Activated T-cell treated with anti-CD3 and anti-CD28 coated beads, Interleukin-2, amount 50 U/mL, for 24 hours (primary cell): Measurements from ENCODE around the gene DNAL1.
A peak's percentile ranks its signal among the peaks of the same experiment; 100 is the strongest.

Experiments
- DNase-seq: peaks from one replicate; pipeline ENCODE4 v3.0.0-alpha.2; 2020
- H3K27ac Mint-ChIP-seq: 2 replicates; pipeline ENCODE4 v1.8.0; 2020; ENCODE audit warnings: mild to moderate bottlenecking, mixed read lengths
- H3K27me3 Mint-ChIP-seq: 2 replicates; pipeline ENCODE4 v1.8.0; 2020; ENCODE audit warnings: mixed read lengths
- H3K36me3 Mint-ChIP-seq: 2 replicates; pipeline ENCODE4 v1.8.0; 2020; ENCODE audit warnings: low read depth, mixed read lengths
- H3K4me1 Mint-ChIP-seq: 2 replicates; pipeline ENCODE4 v1.8.0; 2020; ENCODE audit warnings: low read depth, mixed read lengths
- H3K4me3 Mint-ChIP-seq: 2 replicates; pipeline ENCODE4 v1.8.0; 2020; ENCODE audit warnings: mild to moderate bottlenecking, moderate library complexity, mixed read lengths
- H3K9me3 Mint-ChIP-seq: 2 replicates; pipeline ENCODE4 v1.8.0; 2020; ENCODE audit warnings: mixed read lengths

The DNAL1 gene

GRCh38 chr14:73732006-73732405, 87.2 kb downstream of the DNAL1 start:
- H3K9me3 Mint-ChIP-seq, result no peaks in the 10 kb centered on the region
- H3K4me1 Mint-ChIP-seq, result peaks cover 28% of the 10 kb centered on the region
- H3K36me3 Mint-ChIP-seq, result peaks cover 93% of the 10 kb centered on the region
- H3K27ac Mint-ChIP-seq, result peak overlapping the region; percentile 90
- H3K4me3 Mint-ChIP-seq, result no peak overlapping the region
- H3K27me3 Mint-ChIP-seq, result no peaks in the 10 kb centered on the region
- no peak for DNase-seq

- Mint-ChIP-seq H3K27ac (peak overlapping the region; percentile 76), H3K27me3 (no peaks in the 10 kb centered on the region), H3K4me1 (peaks cover 36% of the 10 kb centered on the region), H3K9me3 (no peaks in the 10 kb centered on the region), H3K4me3 (no peak overlapping the region), H3K36me3 (peaks cover 83% of the 10 kb centered on the region)
- DNase-seq, result no peak
Observed at GRCh38 chr14:73736842-73737241, 92.1 kb downstream of the DNAL1 start.

GRCh38 chr14:73738518-73739173, 93.9 kb downstream of the DNAL1 start:
- no peak for DNase-seq
- Mint-ChIP-seq H3K27me3 (no peaks in the 10 kb centered on the region), H3K9me3 (no peaks in the 10 kb centered on the region), H3K4me1 (peaks cover 49% of the 10 kb centered on the region), H3K27ac (peak overlapping the region; percentile 63), H3K4me3 (no peak overlapping the region), H3K36me3 (peaks cover 72% of the 10 kb centered on the region)

- no peaks in the 10 kb centered on the region for H3K9me3 Mint-ChIP-seq
- H3K27me3 Mint-ChIP-seq, result no peaks in the 10 kb centered on the region
- DNase-seq, result no peak
- H3K36me3 Mint-ChIP-seq, result peaks cover 66% of the 10 kb centered on the region
- H3K27ac Mint-ChIP-seq, result peak overlapping the region; percentile 63
- no peak overlapping the region for H3K4me3 Mint-ChIP-seq
- peaks cover 56% of the 10 kb centered on the region for H3K4me1 Mint-ChIP-seq
Observed at GRCh38 chr14:73739174-73739898, 94.5 kb downstream of the DNAL1 start.

GRCh38 chr14:73739899-73740617, 95.3 kb downstream of the DNAL1 start:
- no peak for DNase-seq
- Mint-ChIP-seq H3K9me3 (no peaks in the 10 kb centered on the region), H3K4me1 (peaks cover 59% of the 10 kb centered on the region), H3K36me3 (peaks cover 61% of the 10 kb centered on the region), H3K4me3 (no peak overlapping the region), H3K27ac (peak overlapping the region; percentile 92), H3K27me3 (no peaks in the 10 kb centered on the region)

GRCh38 chr14:73740618-73741326, 96.0 kb downstream of the DNAL1 start:
- DNase-seq, result no peak
- H3K4me1 Mint-ChIP-seq, result peaks cover 66% of the 10 kb centered on the region

GRCh38 chr14:73741386-73741875, 96.6 kb downstream of the DNAL1 start:
- Mint-ChIP-seq H3K4me1 (peaks cover 72% of the 10 kb centered on the region), H3K4me3 (peak overlapping the region; percentile 77), H3K27ac (peak overlapping the region; percentile 92), H3K27me3 (no peaks in the 10 kb centered on the region), H3K36me3 (peaks cover 52% of the 10 kb centered on the region), H3K9me3 (no peaks in the 10 kb centered on the region)
- peak; percentile 79 for DNase-seq

More at GRCh38 chr14:73740618-73741326, 96.0 kb downstream of the DNAL1 start:
- no peaks in the 10 kb centered on the region for H3K27me3 Mint-ChIP-seq
- H3K9me3 Mint-ChIP-seq, result no peaks in the 10 kb centered on the region
- peak overlapping the region; percentile 92 for H3K27ac Mint-ChIP-seq
- H3K36me3 Mint-ChIP-seq, result peaks cover 56% of the 10 kb centered on the region
- H3K4me3 Mint-ChIP-seq, result peak overlapping the region; percentile 77

- H3K4me1 Mint-ChIP-seq, result peaks cover 78% of the 10 kb centered on the region
- H3K36me3 Mint-ChIP-seq, result peaks cover 51% of the 10 kb centered on the region
- no peaks in the 10 kb centered on the region for H3K27me3 Mint-ChIP-seq
- peak overlapping the region; percentile 92 for H3K27ac Mint-ChIP-seq
- no peaks in the 10 kb centered on the region for H3K9me3 Mint-ChIP-seq
- DNase-seq, result peak; percentile 64
- H3K4me3 Mint-ChIP-seq, result peak overlapping the region; percentile 77
Observed at GRCh38 chr14:73741876-73742519, 97.2 kb downstream of the DNAL1 start.

GRCh38 chr14:73742520-73743238, 97.9 kb downstream of the DNAL1 start:
- DNase-seq, result peak; percentile 61
- Mint-ChIP-seq H3K4me3 (peak overlapping the region; percentile 77), H3K9me3 (no peaks in the 10 kb centered on the region), H3K27ac (peak overlapping the region; percentile 92), H3K27me3 (no peaks in the 10 kb centered on the region), H3K4me1 (peaks cover 82% of the 10 kb centered on the region), H3K36me3 (peaks cover 48% of the 10 kb centered on the region)

- Mint-ChIP-seq H3K4me1 (peaks cover 90% of the 10 kb centered on the region), H3K27me3 (no peaks in the 10 kb centered on the region), H3K27ac (peak overlapping the region; percentile 92), H3K9me3 (no peaks in the 10 kb centered on the region), H3K4me3 (peak overlapping the region; percentile 77), H3K36me3 (peaks cover 44% of the 10 kb centered on the region)
- peak; percentile 75 for DNase-seq
Observed at GRCh38 chr14:73743431-73743931, 98.7 kb downstream of the DNAL1 start.

GRCh38 chr14:73744175-73744867, 99.5 kb downstream of the DNAL1 start:
- H3K9me3 Mint-ChIP-seq, result no peaks in the 10 kb centered on the region
- H3K27ac Mint-ChIP-seq, result peak overlapping the region; percentile 92
- peaks cover 40% of the 10 kb centered on the region for H3K36me3 Mint-ChIP-seq
- no peak for DNase-seq
- H3K27me3 Mint-ChIP-seq, result no peaks in the 10 kb centered on the region
- H3K4me1 Mint-ChIP-seq, result peaks cover 96% of the 10 kb centered on the region
- peak overlapping the region; percentile 77 for H3K4me3 Mint-ChIP-seq

- peaks cover 34% of the 10 kb centered on the region for H3K36me3 Mint-ChIP-seq
Observed at GRCh38 chr14:73744874-73745529, 100.2 kb downstream of the DNAL1 start.

More at GRCh38 chr14:73744874-73745529, 100.2 kb downstream of the DNAL1 start:
- H3K27me3 Mint-ChIP-seq, result no peaks in the 10 kb centered on the region
- no peak for DNase-seq
- H3K4me1 Mint-ChIP-seq, result peaks cover 99% of the 10 kb centered on the region
- H3K27ac Mint-ChIP-seq, result peak overlapping the region; percentile 92
- H3K9me3 Mint-ChIP-seq, result no peaks in the 10 kb centered on the region
- peak overlapping the region; percentile 77 for H3K4me3 Mint-ChIP-seq
